Activated T-cell treated with anti-CD3 and anti-CD28 coated beads for 4 hours (primary cell): ENCODE data around the gene MYO7B.

ENCODE experiments used
- DNase-seq: peaks from one replicate; pipeline ENCODE4 v3.0.0-alpha.2; 2020

Gene MYO7B

GRCh38 chr2:127590386-127591190 is 55.1 kb downstream of the MYO7B start:
- no peak for DNase-seq

DNA sequence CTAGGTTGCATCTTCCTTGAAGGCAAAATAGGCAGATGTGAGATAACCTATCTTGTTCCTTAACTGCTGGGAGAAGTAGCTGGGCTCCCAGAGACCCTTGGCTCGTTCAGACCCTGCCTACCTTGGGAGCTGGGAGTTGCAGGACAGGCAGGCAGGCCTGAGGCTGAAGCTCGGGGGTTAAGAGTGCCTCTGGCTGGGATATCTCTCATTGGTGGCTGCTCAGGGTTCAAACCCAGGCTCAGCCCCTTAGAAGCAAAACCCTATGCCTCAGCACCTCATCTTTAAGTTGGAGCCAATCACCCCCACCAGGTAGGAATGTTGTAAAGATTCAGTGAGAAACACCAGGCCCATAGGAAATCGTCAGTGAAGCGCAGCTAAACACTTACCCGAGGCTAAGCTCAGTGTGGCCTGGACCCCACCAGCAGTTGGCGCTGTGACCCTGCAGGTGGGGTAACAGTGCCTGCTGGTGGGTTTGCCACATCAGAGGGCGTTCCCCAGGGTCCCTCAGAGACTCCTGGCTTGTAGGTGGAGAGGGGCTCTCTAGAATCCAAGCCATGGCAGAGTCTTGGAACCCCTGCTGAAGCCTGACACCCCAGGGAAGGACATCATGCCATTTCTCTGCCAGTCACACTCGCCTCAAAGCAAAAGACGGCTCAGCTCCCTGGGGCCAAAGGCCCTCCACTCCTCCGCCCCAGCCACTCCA is 55.9 kb downstream of the MYO7B start:
- DNase-seq, result peak; percentile 57

GRCh38 chr2:127592761-127593227 is 57.3 kb downstream of the MYO7B start:
- no peak for DNase-seq

DNA sequence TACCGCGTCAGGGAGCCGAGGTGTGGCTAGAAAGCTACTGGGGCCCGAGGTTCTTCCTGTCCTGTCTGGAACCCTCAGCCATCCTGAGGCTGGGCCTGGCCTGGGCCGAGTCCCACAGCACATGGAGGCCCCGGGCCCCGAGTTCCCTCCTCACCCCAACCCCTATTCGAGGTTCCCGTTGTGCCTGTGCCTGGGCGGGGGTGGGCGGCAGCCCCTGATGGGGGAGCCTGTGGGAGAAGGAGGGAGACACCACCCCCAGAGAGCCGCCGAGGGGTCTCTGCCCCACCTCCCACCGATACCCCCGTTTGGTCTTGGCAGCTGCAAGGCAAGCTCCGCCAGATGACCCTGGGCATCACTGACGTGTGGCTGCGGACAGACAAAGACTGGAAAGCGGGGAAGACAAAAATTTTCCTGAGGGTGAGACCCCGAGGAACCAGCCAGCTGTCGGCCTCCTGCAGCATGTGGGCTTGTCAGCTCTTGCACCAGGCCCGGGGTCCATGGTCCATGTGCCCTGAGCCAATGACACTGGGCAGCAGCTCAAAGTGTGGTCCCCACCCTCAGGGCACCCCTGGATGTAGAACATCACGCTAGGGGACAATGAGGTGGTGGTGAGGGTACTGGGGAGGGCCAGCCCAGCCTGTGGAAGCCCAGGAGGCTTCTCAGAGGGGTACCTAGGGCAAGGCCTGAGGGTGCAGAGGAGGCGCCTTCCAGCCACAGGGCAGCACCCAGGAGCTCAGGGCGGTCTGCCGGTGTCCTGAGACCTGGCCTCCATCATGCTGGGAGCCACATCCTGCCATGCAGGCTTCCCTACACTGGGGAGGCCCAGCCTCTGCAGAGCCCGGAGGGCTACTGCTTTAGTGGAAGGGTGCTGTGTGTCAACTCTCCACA is 58.0 kb downstream of the MYO7B start:
- DNase-seq, result no peak

GRCh38 chr2:127594116-127594591 is 58.7 kb downstream of the MYO7B start:
- no peak for DNase-seq

DNA sequence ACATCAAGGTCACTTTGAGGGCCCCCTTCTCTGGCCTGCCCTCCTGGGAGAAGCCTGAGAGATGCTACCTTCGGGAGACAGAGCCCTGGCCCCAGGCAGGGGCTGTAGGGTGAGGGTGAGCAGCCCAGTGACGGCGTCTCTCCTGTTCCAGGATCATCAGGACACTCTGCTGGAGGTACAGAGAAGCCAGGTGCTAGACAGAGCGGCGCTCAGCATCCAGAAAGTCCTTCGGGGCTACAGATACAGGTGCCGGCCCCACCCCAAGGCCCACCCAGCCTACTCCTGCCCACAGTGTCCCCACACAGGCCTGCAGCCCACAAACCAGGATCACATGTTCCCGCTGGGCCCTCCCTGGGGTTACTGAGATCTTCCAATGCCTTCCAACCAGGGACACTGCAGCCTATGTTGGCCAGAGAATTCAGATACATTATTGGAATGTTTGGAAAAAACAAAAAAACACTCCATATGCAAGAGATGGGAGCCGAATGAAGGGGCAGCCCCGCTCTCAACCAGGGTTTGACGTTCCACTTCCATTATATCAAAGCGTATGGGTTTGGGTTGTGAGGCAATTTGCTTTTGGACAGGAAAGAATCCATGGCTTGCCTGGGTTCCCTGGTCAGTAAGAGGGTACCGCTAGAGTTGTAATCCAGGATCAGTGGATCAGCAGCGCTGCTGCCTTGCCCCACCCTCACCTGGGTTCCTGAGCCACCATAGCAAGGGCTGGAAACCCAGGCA is 61.0 kb downstream of the MYO7B start:
- DNase-seq, result no peak

GRCh38 chr2:127597046-127597983 is 61.8 kb downstream of the MYO7B start:
- no peak for DNase-seq

- DNase-seq, result no peak
These were observed 62.5 kb downstream of the MYO7B start for GRCh38 chr2:127597984-127598380.

DNA sequence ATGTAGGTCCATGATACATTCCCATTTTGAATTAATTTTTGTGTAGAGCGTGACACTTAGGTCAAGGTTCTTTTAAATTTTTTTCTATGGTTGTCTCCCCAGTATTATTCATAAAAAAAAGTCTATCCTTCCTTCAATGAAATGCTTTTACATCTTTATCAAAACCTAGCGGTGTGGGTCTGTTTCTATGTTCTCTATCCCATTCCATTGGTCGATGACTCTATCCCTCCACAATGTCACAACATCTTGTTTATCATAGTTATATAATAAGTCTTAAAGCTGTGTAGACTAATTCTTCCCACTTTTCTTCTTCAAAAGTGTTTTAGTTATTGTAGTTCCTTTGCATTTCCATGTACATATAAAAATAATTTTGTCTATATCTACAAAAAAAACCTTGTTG is 63.2 kb downstream of the MYO7B start:
- no peak for DNase-seq

GRCh38 chr2:127599211-127599610 is 63.7 kb downstream of the MYO7B start:
- DNase-seq, result no peak

DNA sequence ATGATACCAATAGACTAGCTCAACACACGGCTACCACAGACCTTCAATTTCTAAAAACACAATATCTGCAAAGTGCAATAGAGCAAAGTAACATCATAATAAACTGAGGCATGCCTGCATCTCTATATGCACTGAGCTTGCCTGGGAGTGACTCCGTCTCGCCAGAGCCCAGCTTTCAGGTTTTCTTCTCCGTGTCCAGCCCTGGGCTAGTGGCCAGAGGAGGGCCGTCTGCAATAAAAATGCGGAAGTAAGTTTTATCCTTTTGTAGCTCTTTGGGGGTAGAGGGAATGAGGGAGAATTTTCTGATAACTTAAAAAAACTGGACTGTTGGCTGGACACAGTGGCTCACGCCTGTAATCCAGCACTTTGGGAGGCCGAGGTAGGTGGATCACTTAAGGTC is 69.5 kb downstream of the MYO7B start:
- no peak for DNase-seq

DNA sequence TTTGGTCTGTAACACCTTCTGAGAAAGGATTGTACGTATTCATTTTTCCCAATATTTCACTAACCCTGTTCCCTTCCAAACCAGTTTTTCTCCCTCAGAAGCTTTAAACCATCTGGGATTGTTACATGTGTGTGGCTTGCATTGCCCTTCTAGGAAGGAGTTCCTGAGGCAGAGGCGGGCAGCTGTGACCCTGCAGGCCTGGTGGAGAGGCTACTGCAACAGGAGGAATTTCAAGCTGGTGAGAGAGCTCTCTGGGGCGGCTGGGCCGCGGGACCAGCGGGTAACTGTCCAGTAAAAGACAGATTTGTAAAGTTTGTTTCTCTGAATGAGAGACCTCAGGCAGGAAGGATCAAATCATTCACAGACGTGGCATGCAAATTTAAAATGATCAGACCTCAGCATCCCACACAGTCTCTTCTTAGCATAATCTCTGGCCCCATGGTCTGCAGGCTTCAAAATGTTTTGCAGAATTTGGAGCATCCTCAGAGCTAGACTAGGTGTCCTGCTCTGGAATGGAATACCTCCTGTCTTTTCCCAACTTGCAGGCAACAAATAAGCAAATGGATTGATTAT is 70.3 kb downstream of the MYO7B start:
- no peak for DNase-seq

- no peak for DNase-seq
These were observed 71.3 kb downstream of the MYO7B start for GRCh38 chr2:127606625-127607398.

DNA sequence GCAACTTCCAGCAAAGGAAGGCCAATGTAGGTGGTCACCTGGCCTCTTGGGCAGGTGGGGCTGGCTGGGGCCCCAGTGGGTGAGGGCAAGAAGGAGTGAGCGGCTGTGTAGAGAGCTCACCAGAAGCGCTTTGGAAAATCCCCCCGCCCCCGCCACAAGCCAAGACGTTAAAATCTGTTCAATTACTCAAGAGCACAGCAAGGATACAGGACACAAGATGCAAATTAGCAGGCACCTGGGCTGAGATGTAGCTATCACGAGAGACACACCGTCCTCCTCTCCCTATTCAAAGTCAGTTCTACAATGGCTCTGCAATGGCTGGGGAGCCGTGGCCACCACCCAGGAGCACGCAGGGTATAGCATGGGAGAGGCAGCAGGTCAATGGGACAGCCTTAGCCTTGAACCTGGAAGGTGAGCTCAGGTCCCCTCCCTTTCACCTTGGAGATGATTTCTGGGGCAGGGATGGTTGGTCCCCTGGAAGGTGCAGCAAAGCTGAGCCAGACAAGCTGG is 72.0 kb downstream of the MYO7B start:
- DNase-seq, result no peak

DNA sequence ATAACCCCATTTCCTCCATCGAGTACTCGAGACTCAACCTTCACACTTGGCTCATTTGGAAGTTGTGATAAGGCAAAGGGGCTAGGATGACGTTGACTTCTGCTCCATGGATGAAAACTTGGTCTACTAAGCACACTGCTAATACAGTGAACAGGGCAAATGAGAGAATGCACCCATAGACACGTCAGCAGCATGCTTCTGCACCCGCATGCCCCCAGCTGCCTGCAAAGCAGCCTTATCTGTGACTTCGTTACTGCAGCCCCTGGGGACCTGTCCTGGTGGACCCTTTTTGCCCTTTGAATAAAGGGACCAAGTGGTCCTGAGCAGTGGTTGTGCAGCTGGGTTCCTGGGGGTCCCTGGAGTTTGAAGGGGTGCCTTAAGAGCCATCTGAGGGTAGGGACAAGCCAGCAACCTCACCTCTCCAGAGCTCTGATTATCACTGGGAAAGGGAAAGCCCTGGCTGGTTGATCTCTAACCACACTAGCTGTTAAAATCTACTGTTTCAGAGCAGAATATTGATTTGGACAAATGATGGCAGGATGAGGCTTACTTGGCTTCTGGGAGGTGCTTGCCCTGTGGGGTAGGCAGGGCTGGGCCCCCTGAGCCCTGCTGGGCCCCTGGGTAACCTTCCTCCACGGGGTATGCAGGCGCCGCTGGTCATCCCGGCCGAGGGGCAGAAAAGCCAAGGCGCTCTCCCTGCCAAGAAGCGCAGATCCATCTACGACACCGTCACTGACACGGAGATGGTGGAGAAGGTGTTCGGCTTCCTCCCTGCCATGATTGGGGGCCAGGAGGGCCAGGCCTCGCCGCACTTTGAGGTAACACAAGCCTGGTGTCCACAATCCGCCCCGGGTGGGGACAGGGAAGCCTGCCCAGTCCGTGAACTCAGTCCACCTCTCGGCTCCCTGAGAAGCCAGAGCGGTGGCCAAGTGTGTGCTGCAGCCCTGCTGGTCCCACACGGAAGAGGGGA is 72.9 kb downstream of the MYO7B start:
- no peak for DNase-seq

DNA sequence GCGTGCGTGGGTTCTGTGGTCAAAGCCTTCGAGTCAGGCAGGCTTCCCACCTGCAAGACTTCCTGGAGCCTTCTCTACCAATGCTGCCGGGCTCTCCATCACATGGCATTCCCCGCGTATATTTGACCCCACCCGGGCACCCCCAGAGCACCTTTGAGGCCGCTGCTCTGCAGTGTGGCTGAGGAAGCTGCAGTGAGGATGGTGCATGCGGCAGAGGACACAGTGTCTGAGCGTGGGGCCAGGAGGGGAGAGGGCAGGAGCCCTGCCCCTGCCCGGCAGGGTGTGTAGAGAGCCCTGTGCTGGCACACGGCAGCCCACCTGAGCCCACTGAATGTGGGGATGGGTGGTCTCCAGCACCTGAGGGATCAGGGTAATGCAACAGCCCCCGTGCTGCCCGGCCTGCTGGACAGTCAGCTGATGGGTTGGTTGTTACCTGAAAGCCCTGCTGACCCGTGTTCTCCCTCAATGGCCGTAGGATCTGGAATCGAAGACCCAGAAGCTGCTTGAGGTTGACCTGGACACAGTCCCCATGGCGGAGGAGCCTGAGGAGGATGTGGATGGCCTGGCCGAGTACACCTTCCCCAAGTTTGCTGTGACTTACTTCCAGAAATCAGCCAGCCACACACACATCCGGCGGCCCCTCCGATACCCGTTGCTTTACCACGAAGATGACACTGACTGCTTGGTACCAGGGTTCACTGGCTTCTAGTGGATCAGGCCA is 73.7 kb downstream of the MYO7B start:
- no peak for DNase-seq

DNA sequence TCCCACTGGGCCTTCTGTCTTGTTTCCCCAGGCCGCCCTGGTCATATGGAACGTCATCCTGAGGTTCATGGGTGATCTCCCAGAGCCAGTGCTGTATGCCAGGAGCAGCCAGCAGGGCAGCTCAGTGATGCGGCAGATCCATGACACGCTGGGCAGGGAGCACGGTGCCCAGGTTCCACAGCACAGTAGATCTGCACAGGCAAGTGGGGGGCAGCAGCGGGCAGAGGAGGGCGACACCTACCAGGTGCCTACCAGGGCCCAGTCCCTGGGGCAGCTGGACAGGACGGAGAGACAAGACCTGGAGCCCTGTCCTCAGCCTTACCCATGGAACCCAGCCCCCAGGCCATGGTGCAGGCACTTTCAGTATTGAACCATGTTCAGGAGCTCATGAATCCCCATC is 74.3 kb downstream of the MYO7B start:
- DNase-seq, result no peak

DNA sequence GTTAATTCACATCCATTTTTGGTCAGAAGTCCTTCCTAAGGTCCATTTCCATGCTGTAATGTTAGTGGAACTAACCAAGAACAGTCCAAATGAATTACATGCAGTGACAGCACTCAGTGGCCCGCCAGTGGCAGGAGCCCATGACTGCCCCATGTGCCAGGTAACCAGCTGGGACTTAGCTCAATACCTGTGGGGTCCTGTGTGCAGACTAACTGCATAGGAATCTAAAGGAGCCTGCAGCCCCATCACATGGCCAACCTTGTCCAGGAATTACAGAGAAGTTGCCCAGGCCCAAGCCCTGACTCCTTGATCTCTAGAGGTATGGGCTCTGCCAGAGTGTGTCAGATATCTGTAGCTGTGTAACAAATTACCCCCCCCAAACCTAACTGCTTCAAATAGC is 75.1 kb downstream of the MYO7B start:
- no peak for DNase-seq
